Liver (tissue), 3 donors: ENCODE measurements around the gene MFAP5.

ENCODE experiments used
- ATF3 ChIP-seq: IDR thresholded peaks from 2 replicates; pipeline ENCODE4 v1.6.1; 2016; ENCODE audit warnings: antibody characterized with exemption
- CTCF ChIP-seq: fragments of 150-350 bp; IDR thresholded peaks from 2 replicates; pipeline ENCODE4 v1.5.1; 2017; ENCODE audit warnings: improper control_type of control experiment, low read depth, low read length; ENCODE audit not compliant: missing input control
- EGR1 ChIP-seq, 2 donors: IDR thresholded peaks; 2 replicates each; pipeline ENCODE4 v1.6.1; 2016 to 2018; ENCODE audit warnings: antibody characterized with exemption in 2 of 2, low read depth in 2 of 2
- FOXA1 ChIP-seq: IDR thresholded peaks from 2 replicates; pipeline ENCODE4 v1.6.1; 2016; ENCODE audit warnings: antibody characterized with exemption
- FOXA2 ChIP-seq: IDR thresholded peaks from 2 replicates; pipeline ENCODE4 v1.6.1; 2016; ENCODE audit warnings: antibody characterized with exemption
- GABPA ChIP-seq, 2 donors: IDR thresholded peaks in 1 of 2; conservative IDR thresholded peaks in 1 of 2; 2 replicates each; pipeline ENCODE4 v1.6.1; 2016; ENCODE audit warnings: antibody characterized with exemption in 2 of 2, mild to moderate bottlenecking in 1 of 2, moderate library complexity in 1 of 2
- JUND ChIP-seq, 2 donors: IDR thresholded peaks; 2 replicates each; pipeline ENCODE4 v1.6.1; 2016; ENCODE audit warnings: antibody characterized with exemption in 2 of 2
- MAX ChIP-seq: IDR thresholded peaks from 2 replicates; pipeline ENCODE4 v1.6.1; 2016; ENCODE audit warnings: antibody characterized with exemption
- RAD21 ChIP-seq, 2 donors: IDR thresholded peaks; 2 replicates each; pipeline ENCODE4 v1.6.1; 2016; ENCODE audit warnings: antibody characterized with exemption in 2 of 2, mild to moderate bottlenecking in 2 of 2
- REST ChIP-seq: IDR thresholded peaks from 2 replicates; pipeline ENCODE4 v1.6.1; 2016; ENCODE audit warnings: antibody characterized with exemption, mild to moderate bottlenecking
- RXRA ChIP-seq, 2 donors: IDR thresholded peaks; 2 replicates each; pipeline ENCODE4 v1.6.1; 2017 to 2018; ENCODE audit warnings: antibody characterized with exemption in 2 of 2, mild to moderate bottlenecking in 1 of 2
- SP1 ChIP-seq: IDR thresholded peaks from 2 replicates; pipeline ENCODE4 v1.6.1; 2018; ENCODE audit warnings: antibody characterized with exemption, mild to moderate bottlenecking
- TAF1 ChIP-seq: conservative IDR thresholded peaks from 2 replicates; pipeline ENCODE4 v1.6.1; 2016; ENCODE audit warnings: antibody characterized with exemption, mild to moderate bottlenecking
- ZBTB33 ChIP-seq: IDR thresholded peaks from 2 replicates; pipeline ENCODE4 v1.6.1; 2016; ENCODE audit warnings: antibody characterized with exemption
- donor health status: healthy.
- donor health status: healthy.

DNA sequence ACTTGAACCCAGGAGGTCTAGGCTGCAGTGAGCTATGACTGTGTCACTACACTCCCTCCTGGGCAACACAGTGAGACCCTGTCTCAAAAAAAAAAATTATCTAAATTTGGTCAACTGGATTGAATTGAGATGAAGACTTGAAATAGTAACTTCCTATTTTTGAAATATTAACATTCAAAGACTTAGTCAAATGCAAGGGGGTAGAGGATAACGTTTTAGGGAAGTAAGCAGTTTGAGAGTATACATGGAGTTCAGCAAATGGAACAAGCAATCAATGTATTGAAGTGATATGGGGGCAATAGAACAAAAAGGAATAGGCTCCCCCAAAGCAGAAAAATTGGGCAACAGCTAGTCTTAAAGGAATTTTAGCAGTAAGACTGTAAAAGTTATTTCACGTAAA lies 4.6 kb upstream of the MFAP5 start:
- TF ChIP-seq CTCF (no peak), REST (no peak), FOXA2 (no peak), MAX (no peak), GABPA (IDR thresholded peaks at IDR 0.05 in 1 of 2, conservative IDR thresholded peaks at IDR 0.05 in 1 of 2) (no peak), TAF1 (no peak), FOXA1 (no peak), JUND (IDR thresholded peaks at IDR 0.05) (no peak), RAD21 (IDR thresholded peaks at IDR 0.05) (no peak), ZBTB33 (no peak), RXRA (IDR thresholded peaks at IDR 0.05) (no peak), EGR1 (IDR thresholded peaks at IDR 0.05; ENCODE audit: low read depth in 2 of 2) (no peak), SP1 (no peak), ATF3 (no peak)
